Endodermal cell (in vitro differentiated cells): Measurements from ENCODE around the gene DMRTC2. TPM values are rescaled to one million over a fixed set of nuclear protein-coding genes. Genes with fewer than 3 reads are reported as not detected.
"Not testable (repeated sequence)": the region's sequence is repeated elsewhere in the genome, so short reads cannot be mapped to it uniquely, and the experiment has no call there.

Experiments
- DNase-seq: peaks from one replicate; pipeline ENCODE4 v3.0.0-alpha.2; 2017
- H3K27ac ChIP-seq: 2 replicates; pipeline ENCODE4 v1.5.1; 2013; ENCODE audit warnings: mild to moderate bottlenecking, low read depth, low read length, moderate library complexity
- H3K27me3 ChIP-seq: 2 replicates; pipeline ENCODE4 v1.6.1; 2013; ENCODE audit warnings: mild to moderate bottlenecking, low read length, moderate library complexity; ENCODE audit not compliant: insufficient read depth, control insufficient read depth, poor library complexity, severe bottlenecking
- H3K36me3 ChIP-seq: 2 replicates; pipeline ENCODE4 v1.7.0; 2013; ENCODE audit warnings: mild to moderate bottlenecking, low read length, moderate library complexity; ENCODE audit not compliant: control insufficient read depth, insufficient read depth
- H3K4me1 ChIP-seq: one replicate; pipeline ENCODE4 v1.7.0; 2013; ENCODE audit warnings: low read length; ENCODE audit not compliant: control insufficient read depth, insufficient read depth
- H3K4me3 ChIP-seq: 2 replicates; pipeline ENCODE4 v1.5.1; 2013; ENCODE audit warnings: mild to moderate bottlenecking, low read length, moderate library complexity
- H3K9ac ChIP-seq: 2 replicates; pipeline ENCODE4 v1.6.1; 2013; ENCODE audit warnings: mild to moderate bottlenecking, low read length, moderate library complexity; ENCODE audit not compliant: poor library complexity, severe bottlenecking; ENCODE audit errors: extremely low read depth
- H3K9me3 ChIP-seq: 2 replicates; pipeline ENCODE4 v1.6.1; 2013; ENCODE audit warnings: mild to moderate bottlenecking, low read length, moderate library complexity; ENCODE audit not compliant: control insufficient read depth
- H3K27ac Mint-ChIP-seq: 2 replicates; pipeline ENCODE4 v1.8.0; 2020; ENCODE audit warnings: mixed read lengths
- H3K27me3 Mint-ChIP-seq: 2 replicates; pipeline ENCODE4 v1.8.0; 2021; ENCODE audit warnings: mild to moderate bottlenecking, mixed read lengths; ENCODE audit not compliant: insufficient read depth
- H3K36me3 Mint-ChIP-seq: 2 replicates; pipeline ENCODE4 v1.8.0; 2020; ENCODE audit warnings: low read depth, mixed read lengths
- H3K4me1 Mint-ChIP-seq: 2 replicates; pipeline ENCODE4 v1.8.0; 2020; ENCODE audit warnings: mixed read lengths
- H3K4me3 Mint-ChIP-seq: 2 replicates; pipeline ENCODE4 v1.8.0; 2020; ENCODE audit warnings: mild to moderate bottlenecking, moderate library complexity, mixed read lengths
- H3K9me3 Mint-ChIP-seq: 2 replicates; pipeline ENCODE4 v1.8.0; 2020; ENCODE audit warnings: mild to moderate bottlenecking, mixed read lengths
- CTCF ChIP-seq: fragments of 200-600 bp; sonication (generic); conservative IDR thresholded peaks from 2 replicates; pipeline ENCODE4 v1.5.0; 2021; ENCODE audit warnings: antibody characterized with exemption, mild to moderate bottlenecking
- WGBS, 2 experiments: methylation state at CpG; one replicate each; pipeline versions ENCODE4 v1.1.5 to v1.1.7; 2013; ENCODE audit warnings: missing lambda C conversion rate in 2 of 2, mixed read lengths in 1 of 2; ENCODE audit not compliant: insufficient coverage in 1 of 2, insufficient read length in 1 of 2; 5-methylcytosine and 5-hydroxymethylcytosine counted together
- total RNA-seq, 2 donors: library from RNA; stranded (reverse); fragmentation: NEBNext Ultra II Directional in 1 of 2; extraction: Animal tissue kit (Norgen Biotek cat#: 25700) in 1 of 2; gene quantifications; 2 replicates in 1 of 2; 3 replicates in 1 of 2; pipeline ENCODE4 v1.2.1, GENCODE V29; 2021

DMRTC2 gene
- total RNA-seq, 2 donors from 2014 or later = not detected

- Mint-ChIP-seq H3K9me3 (no peaks in the 10 kb centered on the region), H3K4me3 (no peak overlapping the region), H3K4me1 (peaks cover 13% of the 10 kb centered on the region), H3K27ac (peak overlapping the region; percentile 49), H3K36me3 (peaks cover 40% of the 10 kb centered on the region), H3K27me3 (peaks cover 8% of the 10 kb centered on the region)
- peak; percentile 74 for DNase-seq
- no peak overlapping the region for H3K27ac ChIP-seq
- no peak for TF ChIP-seq CTCF
- H3K9ac ChIP-seq = no peak overlapping the region
- peaks cover 49% of the 10 kb centered on the region for H3K36me3 ChIP-seq
- H3K27me3 ChIP-seq = no peaks in the 10 kb centered on the region
- H3K4me3 ChIP-seq = no peak overlapping the region
- 93 to 94% methylated on average over 13 to 16 of the region's 16 CpGs for WGBS, 2 experiments
- no peaks in the 10 kb centered on the region for H3K9me3 ChIP-seq
- peaks cover 4% of the 10 kb centered on the region for H3K4me1 ChIP-seq
Observed at GRCh38 chr19:41871573-41872383, 26.9 kb downstream of the DMRTC2 start.

GRCh38 chr19:41872384-41872774 lies 27.5 kb downstream of the DMRTC2 start:
- Histone ChIP-seq H3K27ac (no peak overlapping the region), H3K4me3 (no peak overlapping the region), H3K9me3 (no peaks in the 10 kb centered on the region), H3K36me3 (peaks cover 44% of the 10 kb centered on the region), H3K9ac (no peak overlapping the region), H3K4me1 (peaks cover 4% of the 10 kb centered on the region), H3K27me3 (no peaks in the 10 kb centered on the region)
- DNase-seq = peak; percentile 66
- H3K27me3 Mint-ChIP-seq = peaks cover 11% of the 10 kb centered on the region
- H3K4me3 Mint-ChIP-seq = no peak overlapping the region
- 93 to 95% methylated on average over 12 of the region's 12 CpGs for WGBS, 2 experiments
- H3K4me1 Mint-ChIP-seq = peaks cover 13% of the 10 kb centered on the region
- no peaks in the 10 kb centered on the region for H3K9me3 Mint-ChIP-seq
- peaks cover 40% of the 10 kb centered on the region for H3K36me3 Mint-ChIP-seq
- no peak overlapping the region for H3K27ac Mint-ChIP-seq
- TF ChIP-seq CTCF = no peak

- H3K27ac Mint-ChIP-seq = peak overlapping the region; percentile 70
- H3K27me3 Mint-ChIP-seq = peaks cover 18% of the 10 kb centered on the region
- DNase-seq = peak; percentile 97
- no peaks in the 10 kb centered on the region for H3K9me3 ChIP-seq
- no peak overlapping the region for H3K4me3 ChIP-seq
- H3K4me1 ChIP-seq = peaks cover 4% of the 10 kb centered on the region
- H3K27ac ChIP-seq = no peak overlapping the region
- TF ChIP-seq CTCF = peak; percentile 88
- no peaks in the 10 kb centered on the region for H3K27me3 ChIP-seq
- H3K9me3 Mint-ChIP-seq = no peaks in the 10 kb centered on the region
- H3K4me3 Mint-ChIP-seq = no peak overlapping the region
- H3K9ac ChIP-seq = no peak overlapping the region
- peaks cover 9% of the 10 kb centered on the region for H3K4me1 Mint-ChIP-seq
- peaks cover 38% of the 10 kb centered on the region for H3K36me3 ChIP-seq
- WGBS, 2 experiments = 50 to 68% methylated on average over 11 to 18 of the region's 18 CpGs
- H3K36me3 Mint-ChIP-seq = peaks cover 35% of the 10 kb centered on the region
Observed at GRCh38 chr19:41872775-41873647, 28.2 kb downstream of the DMRTC2 start.

- H3K4me1 ChIP-seq, H3K36me3 ChIP-seq, H3K27ac Mint-ChIP-seq, DNase-seq, H3K9ac ChIP-seq, H3K27me3 ChIP-seq, H3K9me3 Mint-ChIP-seq, H3K27ac ChIP-seq, H3K9me3 ChIP-seq, H3K4me3 Mint-ChIP-seq, H3K4me1 Mint-ChIP-seq, H3K36me3 Mint-ChIP-seq, H3K4me3 ChIP-seq: not testable (repeated sequence)
- 85 to 88% methylated on average over 3 of the region's 3 CpGs for WGBS, 2 experiments
- H3K27me3 Mint-ChIP-seq = peaks cover 44% of the 10 kb centered on the region
Observed at GRCh38 chr19:41875973-41876372, 31.1 kb downstream of the DMRTC2 start.
